Astrocyte (in vitro differentiated cells and primary cell): ENCODE results near the gene ATP6V0D1. TPM values are rescaled to one million over a fixed set of nuclear protein-coding genes. Genes with fewer than 3 reads are reported as not detected.
A peak's percentile ranks its signal among the peaks of the same experiment; 100 is the strongest.

Experiments used
- DNase-seq: peaks from one replicate; pipeline ENCODE4 v3.0.0-alpha.2; 2010; ENCODE audit warnings: low read depth
- FAIRE-seq: peaks from 2 replicates; lab custom pipeline; 2011; peaks lifted over from hg19 to GRCh38; lab: Jason Lieb, UNC
- H2AFZ ChIP-seq: 2 replicates; pipeline ENCODE4 v1.6.0; 2012; ENCODE audit warnings: low read depth, low read length, inconsistent platforms
- H3K27ac ChIP-seq: 2 replicates; pipeline ENCODE4 v1.5.1; 2011; ENCODE audit warnings: low read depth, low read length, inconsistent platforms
- H3K27me3 ChIP-seq: 2 replicates; pipeline ENCODE4 v1.6.0; 2011; ENCODE audit warnings: low read length, inconsistent platforms; ENCODE audit not compliant: insufficient read depth
- H3K36me3 ChIP-seq: 2 replicates; pipeline ENCODE4 v1.5.1; 2011; ENCODE audit warnings: low read length, inconsistent platforms; ENCODE audit not compliant: insufficient read depth
- H3K4me1 ChIP-seq: 2 replicates; pipeline ENCODE4 v1.5.1; 2011; ENCODE audit warnings: low read length, inconsistent platforms; ENCODE audit not compliant: insufficient read depth
- H3K4me2 ChIP-seq: 2 replicates; pipeline ENCODE4 v1.6.0; 2012; ENCODE audit warnings: low read length, inconsistent platforms
- H3K4me3 ChIP-seq: 2 replicates; pipeline ENCODE4 v1.5.1; 2011; ENCODE audit warnings: low read depth, mild to moderate bottlenecking, low read length, inconsistent platforms; ENCODE audit not compliant: insufficient read depth
- H3K79me2 ChIP-seq: 2 replicates; pipeline ENCODE4 v1.6.0; 2012; ENCODE audit warnings: mild to moderate bottlenecking, low read length, inconsistent platforms; ENCODE audit not compliant: insufficient read depth
- H3K9ac ChIP-seq: 2 replicates; pipeline ENCODE4 v1.6.0; 2012; ENCODE audit warnings: mild to moderate bottlenecking, low read length, inconsistent platforms
- H3K9me3 ChIP-seq: 2 replicates; pipeline ENCODE4 v1.5.1; 2012; ENCODE audit warnings: low read depth, mild to moderate bottlenecking, low read length, inconsistent platforms; ENCODE audit not compliant: insufficient read depth
- H4K20me1 ChIP-seq: 2 replicates; pipeline ENCODE4 v1.6.0; 2012; ENCODE audit warnings: low read length, inconsistent platforms; ENCODE audit not compliant: insufficient read depth
- H3K27ac Mint-ChIP-seq: one replicate; pipeline ENCODE4 v1.8.0; 2021; ENCODE audit warnings: mild to moderate bottlenecking, mixed read lengths; ENCODE audit not compliant: unreplicated experiment
- H3K27me3 Mint-ChIP-seq: one replicate; pipeline ENCODE4 v1.8.0; 2021; ENCODE audit warnings: low read depth, mixed read lengths; ENCODE audit not compliant: unreplicated experiment
- H3K36me3 Mint-ChIP-seq: one replicate; pipeline ENCODE4 v1.8.0; 2021; ENCODE audit warnings: low read depth, mixed read lengths; ENCODE audit not compliant: unreplicated experiment
- H3K4me1 Mint-ChIP-seq: one replicate; pipeline ENCODE4 v1.8.0; 2021; ENCODE audit warnings: low read depth, mixed read lengths; ENCODE audit not compliant: unreplicated experiment
- H3K4me3 Mint-ChIP-seq: one replicate; pipeline ENCODE4 v1.8.0; 2021; ENCODE audit warnings: mild to moderate bottlenecking, moderate library complexity, mixed read lengths; ENCODE audit not compliant: unreplicated experiment
- H3K9me3 Mint-ChIP-seq: one replicate; pipeline ENCODE4 v1.8.0; 2021; ENCODE audit warnings: mild to moderate bottlenecking, mixed read lengths; ENCODE audit not compliant: unreplicated experiment
- EZH2 ChIP-seq: IDR thresholded peaks from 2 replicates; pipeline ENCODE4 v1.6.1; 2012; ENCODE audit warnings: mild to moderate bottlenecking, low read length, inconsistent platforms; ENCODE audit not compliant: insufficient read depth
- total RNA-seq: library from RNA; stranded (reverse); gene quantifications from 2 replicates; pipeline ENCODE4 v1.2.1, GENCODE V29; 2021
- TF ChIP-seq, protein P1 (sequence below): IDR thresholded peaks from 2 replicates; pipeline ENCODE4 v1.5.1; 2011; ENCODE audit warnings: low read depth, mild to moderate bottlenecking, inconsistent platforms, low read length, moderate library complexity; ENCODE audit not compliant: insufficient read depth

The ATP6V0D1 gene
- total RNA-seq, 1 donor from 2014 or later = 114 TPM

DNA sequence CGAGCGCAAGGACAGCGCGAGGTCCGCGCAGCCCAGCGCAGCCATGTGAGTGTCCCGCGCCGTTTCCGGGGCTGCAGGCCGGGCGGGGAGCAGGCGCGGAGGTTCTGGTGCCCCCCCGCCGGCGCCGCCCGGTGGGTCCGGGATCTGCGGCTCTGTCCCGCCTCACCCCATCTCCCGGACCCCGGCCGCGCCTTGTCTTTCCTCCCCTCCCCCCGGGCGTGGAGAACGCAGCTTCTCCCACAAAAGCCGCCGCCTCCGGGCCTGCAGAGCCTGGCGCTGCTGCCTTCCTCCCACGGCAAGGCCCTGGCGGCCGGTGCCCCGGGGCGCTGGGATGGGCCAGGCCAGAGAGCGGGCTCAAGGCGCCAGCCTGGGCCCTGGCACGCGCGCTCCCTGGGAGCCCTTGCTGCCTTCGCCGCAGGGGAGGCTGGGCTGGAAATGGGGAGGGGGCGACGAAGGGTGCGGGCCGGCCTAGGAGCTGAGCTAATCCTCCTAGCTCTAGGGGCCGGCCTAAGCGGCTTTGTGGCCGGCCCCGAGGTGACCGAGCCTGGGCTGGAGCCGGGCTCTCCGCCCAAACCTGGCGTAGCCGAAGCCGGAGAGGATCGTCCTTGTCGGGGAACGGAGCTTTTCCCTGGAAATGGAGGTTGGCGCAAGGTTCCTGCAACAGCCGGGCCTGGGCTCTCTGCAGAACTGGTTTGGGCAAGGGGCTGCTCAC lies 48.1 kb upstream of the ATP6V0D1 start:
- peak overlapping the region; percentile 98 for H3K4me2 ChIP-seq
- peaks cover 49% of the 10 kb centered on the region for H3K79me2 ChIP-seq
- Mint-ChIP-seq H3K4me1 (peaks cover 42% of the 10 kb centered on the region), H3K27ac (peak overlapping the region; percentile 94), H3K4me3 (peak overlapping the region; percentile 94), H3K9me3 (peaks cover 4% of the 10 kb centered on the region), H3K27me3 (peaks cover 12% of the 10 kb centered on the region), H3K36me3 (peaks cover 5% of the 10 kb centered on the region)
- peak overlapping the region; percentile 89 for H3K9ac ChIP-seq
- H4K20me1 ChIP-seq = peaks cover 33% of the 10 kb centered on the region
- FAIRE-seq (no peak), DNase-seq (no peak)
- H2AFZ ChIP-seq = peak overlapping the region; percentile 74
- H3K4me3 ChIP-seq = peak overlapping the region; percentile 71
- TF ChIP-seq EZH2 = no peak
- TF ChIP-seq, protein P1, sequence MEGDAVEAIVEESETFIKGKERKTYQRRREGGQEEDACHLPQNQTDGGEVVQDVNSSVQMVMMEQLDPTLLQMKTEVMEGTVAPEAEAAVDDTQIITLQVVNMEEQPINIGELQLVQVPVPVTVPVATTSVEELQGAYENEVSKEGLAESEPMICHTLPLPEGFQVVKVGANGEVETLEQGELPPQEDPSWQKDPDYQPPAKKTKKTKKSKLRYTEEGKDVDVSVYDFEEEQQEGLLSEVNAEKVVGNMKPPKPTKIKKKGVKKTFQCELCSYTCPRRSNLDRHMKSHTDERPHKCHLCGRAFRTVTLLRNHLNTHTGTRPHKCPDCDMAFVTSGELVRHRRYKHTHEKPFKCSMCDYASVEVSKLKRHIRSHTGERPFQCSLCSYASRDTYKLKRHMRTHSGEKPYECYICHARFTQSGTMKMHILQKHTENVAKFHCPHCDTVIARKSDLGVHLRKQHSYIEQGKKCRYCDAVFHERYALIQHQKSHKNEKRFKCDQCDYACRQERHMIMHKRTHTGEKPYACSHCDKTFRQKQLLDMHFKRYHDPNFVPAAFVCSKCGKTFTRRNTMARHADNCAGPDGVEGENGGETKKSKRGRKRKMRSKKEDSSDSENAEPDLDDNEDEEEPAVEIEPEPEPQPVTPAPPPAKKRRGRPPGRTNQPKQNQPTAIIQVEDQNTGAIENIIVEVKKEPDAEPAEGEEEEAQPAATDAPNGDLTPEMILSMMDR = no peak
- H3K27me3 ChIP-seq = no peaks in the 10 kb centered on the region
- peaks cover 41% of the 10 kb centered on the region for H3K4me1 ChIP-seq
- no peaks in the 10 kb centered on the region for H3K36me3 ChIP-seq
- H3K27ac ChIP-seq = peak overlapping the region; percentile 84
- H3K9me3 ChIP-seq = no peaks in the 10 kb centered on the region

DNA sequence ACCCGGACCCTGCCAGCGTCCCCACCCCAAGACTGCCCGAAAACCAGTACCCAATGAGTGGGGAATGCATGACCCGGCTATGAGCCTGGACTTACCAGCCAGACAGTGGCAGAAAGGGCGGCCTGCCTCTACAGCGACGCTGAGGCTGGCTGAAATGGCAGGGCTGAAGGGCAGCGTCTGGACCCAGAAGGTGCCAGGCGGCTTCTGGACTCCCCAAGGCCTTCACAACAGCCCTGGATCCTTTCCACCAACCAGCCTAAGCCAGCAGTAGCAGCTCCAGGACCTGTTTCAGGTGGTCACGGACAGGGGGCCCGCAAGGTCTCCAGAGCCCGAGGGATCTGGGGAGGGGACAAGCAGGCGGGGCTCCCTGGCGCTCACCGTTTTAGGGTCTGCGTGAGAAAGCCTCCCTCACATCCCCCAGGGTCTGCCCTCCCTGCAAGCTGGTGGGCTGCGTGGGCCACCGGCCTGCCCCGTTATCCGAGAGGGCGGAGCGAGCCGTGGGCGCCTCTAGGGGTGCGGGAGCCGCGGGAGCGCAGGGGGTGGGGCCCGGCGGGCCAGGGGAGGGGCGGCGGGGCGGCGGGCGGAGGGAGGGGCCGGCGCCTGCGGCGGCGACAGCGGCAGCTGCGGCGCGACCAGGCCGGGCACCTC lies 47.4 kb upstream of the ATP6V0D1 start, which contains the start of gene RIPOR1:
TSS of gene RIPOR1 (plus strand) at position 608 of the 648 bp plus-strand sequence. CDS start 9,618 bp downstream, outside the sequence.
- peak within 1 kb of the TSS; percentile 71 for H3K4me3 ChIP-seq
- TF ChIP-seq, protein P1 = no peak
- TF ChIP-seq EZH2 = no peak
- peak within 1 kb of the TSS; percentile 74 for H2AFZ ChIP-seq
- H3K36me3 Mint-ChIP-seq = peaks cover 3% of the 10 kb centered on the region
- peak within 1 kb of the TSS; percentile 94 for H3K4me3 Mint-ChIP-seq
- peak within 1 kb of the TSS; percentile 89 for H3K9ac ChIP-seq
- no peaks in the 10 kb centered on the region for H3K27me3 ChIP-seq
- H4K20me1 ChIP-seq = peaks cover 29% of the 10 kb centered on the region
- peaks cover 41% of the 10 kb centered on the region for H3K4me1 Mint-ChIP-seq
- H3K27ac ChIP-seq = peak within 1 kb of the TSS; percentile 84
- peaks cover 41% of the 10 kb centered on the region for H3K4me1 ChIP-seq
- DNase-seq (no peak), FAIRE-seq (no peak)
- H3K27ac Mint-ChIP-seq = peak within 1 kb of the TSS; percentile 94
- H3K27me3 Mint-ChIP-seq = peaks cover 12% of the 10 kb centered on the region
- peak within 1 kb of the TSS; percentile 98 for H3K4me2 ChIP-seq
- H3K79me2 ChIP-seq = peaks cover 44% of the 10 kb centered on the region
- no peaks in the 10 kb centered on the region for H3K9me3 ChIP-seq
- no peaks in the 10 kb centered on the region for H3K36me3 ChIP-seq
- peaks cover 4% of the 10 kb centered on the region for H3K9me3 Mint-ChIP-seq
